SK-N-SH (cell line): ENCODE results near the gene ARHGEF7. TPM values are rescaled to one million over a fixed set of nuclear protein-coding genes. Genes with fewer than 3 reads are reported as not detected.

Source experiments
- CTCF ChIA-PET: fragments of 300-600, 350-600 bp; formaldehyde crosslinking; extraction: SDS; loops from one replicate; lab custom pipeline; 2021; lab: Yijun Ruan, JAX
- POLR2A ChIA-PET: fragments of 350-600 bp; sonication (Branson Sonifier 250); formaldehyde crosslinking; extraction: SDS; loops from one replicate; lab custom pipeline; 2020; ENCODE audit warnings: antibody characterized with exemption, inconsistent platforms; lab: Yijun Ruan, JAX
- DNase-seq: peaks from one replicate; pipeline ENCODE4 v3.0.0; 2012
- H2AFZ ChIP-seq: fragments of 200-600 bp; sonication (generic); 2 replicates; pipeline ENCODE4 v1.8.1; 2016; ENCODE audit warnings: antibody characterized with exemption, mild to moderate bottlenecking, low read depth
- H3F3A ChIP-seq: fragments of 200-600 bp; sonication (generic); replicated peaks from 2 replicates; pipeline ENCODE3; 2016; ENCODE audit warnings: antibody characterized with exemption, mild to moderate bottlenecking; ENCODE audit not compliant: insufficient read depth
- H3K27ac ChIP-seq, 2 experiments: fragments of 200-500 bp in 1 of 2; fragments of 200-600 bp in 1 of 2; sonication (Bioruptor generic) in 1 of 2; sonication (generic), shearing (Covaris generic) in 1 of 2; 2 replicates each; pipeline versions ENCODE4 v1.5.1 to v1.6.1; 2014 to 2016; ENCODE audit warnings: low read depth in 2 of 2, inconsistent platforms in 1 of 2, low read length in 1 of 2, mild to moderate bottlenecking in 1 of 2, mixed read lengths in 1 of 2
- H3K27me3 ChIP-seq: fragments of 200-600 bp; sonication (generic), shearing (Covaris generic); 2 replicates; pipeline ENCODE4 v1.6.1; 2016; ENCODE audit warnings: mixed run types; ENCODE audit not compliant: insufficient read depth
- H3K36me3 ChIP-seq, 2 experiments: fragments of 200-500 bp in 1 of 2; fragments of 200-600 bp in 1 of 2; sonication (Bioruptor generic) in 1 of 2; sonication (generic) in 1 of 2; replicated peaks in 1 of 2; 2 replicates each; pipeline versions ENCODE3 to v1.5.1; 2014 to 2016; ENCODE audit warnings: low read length in 1 of 2, mild to moderate bottlenecking in 1 of 2; ENCODE audit not compliant: insufficient read depth in 2 of 2, control insufficient read depth in 1 of 2
- H3K4me1 ChIP-seq, 2 experiments: fragments of 200-500 bp in 1 of 2; fragments of 200-600 bp in 1 of 2; sonication (Bioruptor generic) in 1 of 2; sonication (generic), shearing (Covaris generic) in 1 of 2; 2 replicates each; pipeline versions ENCODE4 v1.5.1 to v1.6.1; 2014 to 2016; ENCODE audit warnings: low read depth in 1 of 2, low read length in 1 of 2, mixed run types in 1 of 2; ENCODE audit not compliant: insufficient read depth in 2 of 2, control insufficient read depth in 1 of 2
- H3K4me2 ChIP-seq: fragments of 200-600 bp; sonication (generic), shearing (Covaris generic); 2 replicates; pipeline ENCODE4 v1.6.1; 2017; ENCODE audit warnings: mixed run types
- H3K4me3 ChIP-seq, 2 experiments: fragments of 200-500 bp in 1 of 2; fragments of 200-600 bp in 1 of 2; sonication (Bioruptor generic) in 1 of 2; sonication (generic), shearing (Covaris generic) in 1 of 2; 2 replicates each; pipeline versions ENCODE4 v1.5.1 to v1.8.1; 2014 to 2016; ENCODE audit warnings: low read depth in 2 of 2, inconsistent platforms in 1 of 2, low read length in 1 of 2, mild to moderate bottlenecking in 1 of 2, mixed read lengths in 1 of 2, moderate library complexity in 1 of 2
- H3K79me2 ChIP-seq: fragments of 200-600 bp; sonication (generic); 2 replicates; pipeline ENCODE4 v1.8.1; 2017; ENCODE audit warnings: mild to moderate bottlenecking; ENCODE audit not compliant: insufficient read depth
- H3K9ac ChIP-seq: fragments of 200-600 bp; sonication (generic); 2 replicates; pipeline ENCODE4 v1.6.1; 2017; ENCODE audit warnings: mixed run types
- H3K9me2 ChIP-seq: fragments of 200-600 bp; sonication (generic); 2 replicates; pipeline ENCODE4 v1.6.1; 2017; ENCODE audit warnings: mixed run types
- H3K9me3 ChIP-seq: fragments of 200-600 bp; sonication (generic); 2 replicates; pipeline ENCODE4 v1.6.1; 2017; ENCODE audit warnings: mixed run types, mild to moderate bottlenecking, moderate library complexity
- H4K20me1 ChIP-seq: fragments of 200-600 bp; sonication (generic); 2 replicates; pipeline ENCODE4 v1.6.1; 2017; ENCODE audit warnings: mild to moderate bottlenecking, mixed run types; ENCODE audit not compliant: insufficient read depth
- CHD2 ChIP-seq: fragments of 150-350 bp; IDR thresholded peaks from 2 replicates; pipeline ENCODE4 v1.6.1; 2018; ENCODE audit warnings: low read length; ENCODE audit not compliant: partially characterized antibody
- FOXM1 ChIP-seq: IDR thresholded peaks from 2 replicates; pipeline ENCODE4 v1.4.0; 2012; ENCODE audit warnings: low read depth, mild to moderate bottlenecking
- GABPA ChIP-seq: IDR thresholded peaks from 2 replicates; pipeline ENCODE4 v1.4.0; 2012; ENCODE audit warnings: low read depth, mild to moderate bottlenecking
- MXI1 ChIP-seq: IDR thresholded peaks from 2 replicates; pipeline ENCODE4 v1.6.1; 2012; ENCODE audit warnings: mild to moderate bottlenecking, low read depth, low read length, improper control_type of control experiment
- RAD21 ChIP-seq: IDR thresholded peaks from 2 replicates; pipeline ENCODE4 v1.6.1; 2012; ENCODE audit warnings: mild to moderate bottlenecking, low read length
- RCOR1 ChIP-seq: fragments of 150-350 bp; IDR thresholded peaks from 2 replicates; pipeline ENCODE4 v1.6.1; 2017; ENCODE audit warnings: antibody characterized with exemption, low read length
- TCF12 ChIP-seq: IDR thresholded peaks from 2 replicates; pipeline ENCODE4 v1.4.0; 2012
- WGBS: methylation state at CpG from one replicate; pipeline ENCODE4 v1.1.6; 2017; ENCODE audit warnings: low lambda C conversion rate; 5-methylcytosine and 5-hydroxymethylcytosine counted together
- polyA plus RNA-seq, 3 experiments: library from polyadenylated mRNA; depleted of rRNA; stranded (reverse); fragments of >200 nt; gene quantifications; 2 replicates each; pipeline ENCODE4 v1.2.3, GENCODE V29; 2012
- TF ChIP-seq, protein P1 (sequence below): fragments of 200-600 bp; sonication (generic); IDR thresholded peaks from 2 replicates; pipeline ENCODE4 v1.6.1; 2017; ENCODE audit warnings: antibody characterized with exemption, mild to moderate bottlenecking, moderate library complexity
- TF ChIP-seq, protein P2 (sequence below): IDR thresholded peaks from 2 replicates; pipeline ENCODE4; 2012

The ARHGEF7 gene
- polyA plus RNA-seq, 1 of the 3 experiments (the other 2 are of a cell fraction), result 21.6 TPM

GRCh38 chr13:111251646-111252445 lies 136.7 kb downstream of the ARHGEF7 start:
- CTCF ChIA-PET, result no interaction called here
- peak overlapping the region; percentile 28 to 83; a peak in 3 of 4 replicates for H3K27ac ChIP-seq

DNA sequence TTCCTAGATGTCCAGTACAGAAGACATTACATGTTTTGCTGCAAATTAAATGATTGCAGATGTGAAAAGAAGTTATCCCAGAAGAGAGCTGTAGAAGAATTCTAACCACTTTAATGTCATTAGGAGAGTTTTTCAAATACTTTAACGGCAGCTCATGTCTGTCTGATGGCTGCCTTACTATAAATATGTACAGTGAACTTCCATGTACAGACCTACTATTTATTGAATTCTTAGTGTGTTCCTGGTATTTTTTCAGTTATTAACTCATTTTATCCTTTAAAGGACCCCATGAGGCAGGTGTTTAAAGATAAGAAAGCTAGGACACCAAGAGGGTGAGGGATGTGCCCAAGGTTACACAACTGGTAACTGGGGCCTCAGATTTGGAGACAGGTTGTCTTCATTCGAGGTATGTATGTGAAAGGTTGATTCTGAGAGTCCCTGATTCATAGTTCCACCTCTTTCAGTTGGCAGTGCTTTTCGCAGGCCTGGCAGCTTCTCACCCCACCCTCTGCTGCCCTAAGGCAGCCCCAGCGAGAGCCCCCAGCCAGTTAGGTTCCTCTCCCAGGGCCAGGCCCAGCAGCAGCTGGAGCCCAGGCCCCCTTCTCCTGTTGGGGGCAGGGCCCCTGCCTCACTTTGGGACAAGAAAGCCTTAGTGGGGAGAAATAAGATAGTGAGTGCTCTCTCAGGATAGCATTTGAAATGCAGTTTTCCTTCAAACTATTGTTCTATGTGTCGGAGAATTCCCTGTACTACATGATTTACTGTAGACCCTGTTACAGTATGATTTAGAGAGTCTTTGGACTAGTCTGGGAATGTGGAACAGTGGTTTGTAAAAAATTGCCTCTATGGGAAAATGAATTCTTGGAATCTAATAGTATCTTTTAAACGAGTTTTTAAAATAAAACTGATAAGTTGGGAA lies 137.6 kb downstream of the ARHGEF7 start:
- no peak overlapping the region for H3K4me2 ChIP-seq
- POLR2A ChIA-PET, result no interaction called here
- CTCF ChIA-PET, result no interaction called here

More at GRCh38 chr13:111251646-111252445, 136.7 kb downstream of the ARHGEF7 start:
- no peak overlapping the region for H3K4me2 ChIP-seq
- H3K4me1 ChIP-seq, result peaks cover 5 to 29% of the 10 kb centered on the region in 2 experiments; a peak in 3 of 4 replicates
- POLR2A ChIA-PET, result no interaction called here
- H3K9ac ChIP-seq, result no peak overlapping the region
- H3K9me2 ChIP-seq, result no peaks in the 10 kb centered on the region
- no peak overlapping the region for H3K4me3 ChIP-seq
- 93% methylated on average over 4 of the region's 4 CpGs for WGBS
- H3F3A ChIP-seq, result peaks cover 13% of the 10 kb centered on the region
- H2AFZ ChIP-seq, result no peak overlapping the region
- DNase-seq, result peak; percentile 37
- H3K36me3 ChIP-seq, result peaks cover 8 to 17% of the 10 kb centered on the region in 2 experiments
- TF ChIP-seq MXI1 (no peak), RCOR1 (no peak), FOXM1 (no peak), CHD2 (no peak), GABPA (no peak), RAD21 (no peak), TCF12 (no peak)
- TF ChIP-seq, protein P1, sequence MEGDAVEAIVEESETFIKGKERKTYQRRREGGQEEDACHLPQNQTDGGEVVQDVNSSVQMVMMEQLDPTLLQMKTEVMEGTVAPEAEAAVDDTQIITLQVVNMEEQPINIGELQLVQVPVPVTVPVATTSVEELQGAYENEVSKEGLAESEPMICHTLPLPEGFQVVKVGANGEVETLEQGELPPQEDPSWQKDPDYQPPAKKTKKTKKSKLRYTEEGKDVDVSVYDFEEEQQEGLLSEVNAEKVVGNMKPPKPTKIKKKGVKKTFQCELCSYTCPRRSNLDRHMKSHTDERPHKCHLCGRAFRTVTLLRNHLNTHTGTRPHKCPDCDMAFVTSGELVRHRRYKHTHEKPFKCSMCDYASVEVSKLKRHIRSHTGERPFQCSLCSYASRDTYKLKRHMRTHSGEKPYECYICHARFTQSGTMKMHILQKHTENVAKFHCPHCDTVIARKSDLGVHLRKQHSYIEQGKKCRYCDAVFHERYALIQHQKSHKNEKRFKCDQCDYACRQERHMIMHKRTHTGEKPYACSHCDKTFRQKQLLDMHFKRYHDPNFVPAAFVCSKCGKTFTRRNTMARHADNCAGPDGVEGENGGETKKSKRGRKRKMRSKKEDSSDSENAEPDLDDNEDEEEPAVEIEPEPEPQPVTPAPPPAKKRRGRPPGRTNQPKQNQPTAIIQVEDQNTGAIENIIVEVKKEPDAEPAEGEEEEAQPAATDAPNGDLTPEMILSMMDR, result no peak
- H3K9me3 ChIP-seq, result no peaks in the 10 kb centered on the region
- 0 out of 2 replicates have a peak, but pooled peaks cover 8% of the 10 kb centered on the region for H3K79me2 ChIP-seq
- H4K20me1 ChIP-seq, result no peaks in the 10 kb centered on the region; the same call in 1 of the 2 replicates
- no peaks in the 10 kb centered on the region for H3K27me3 ChIP-seq

More for the DNA sequence above, 137.6 kb downstream of the ARHGEF7 start:
- H3K9me3 ChIP-seq, result no peaks in the 10 kb centered on the region
- no peak overlapping the region for H2AFZ ChIP-seq
- peaks cover 5 to 29% of the 10 kb centered on the region in 2 experiments; a peak in 3 of 4 replicates for H3K4me1 ChIP-seq
- no peaks in the 10 kb centered on the region for H3K9me2 ChIP-seq
- TF ChIP-seq TCF12 (peak; percentile 55), FOXM1 (no peak)
- TF ChIP-seq, protein P2, sequence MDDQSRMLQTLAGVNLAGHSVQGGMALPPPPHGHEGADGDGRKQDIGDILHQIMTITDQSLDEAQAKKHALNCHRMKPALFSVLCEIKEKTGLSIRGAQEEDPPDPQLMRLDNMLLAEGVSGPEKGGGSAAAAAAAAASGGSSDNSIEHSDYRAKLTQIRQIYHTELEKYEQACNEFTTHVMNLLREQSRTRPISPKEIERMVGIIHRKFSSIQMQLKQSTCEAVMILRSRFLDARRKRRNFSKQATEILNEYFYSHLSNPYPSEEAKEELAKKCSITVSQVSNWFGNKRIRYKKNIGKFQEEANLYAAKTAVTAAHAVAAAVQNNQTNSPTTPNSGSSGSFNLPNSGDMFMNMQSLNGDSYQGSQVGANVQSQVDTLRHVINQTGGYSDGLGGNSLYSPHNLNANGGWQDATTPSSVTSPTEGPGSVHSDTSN, result no peak
- TF ChIP-seq, all 33 proteins: peak for 1
- no peaks in the 10 kb centered on the region for H3K27me3 ChIP-seq
- no peak overlapping the region for H3K4me3 ChIP-seq
- 0 out of 2 replicates have a peak, but pooled peaks cover 8% of the 10 kb centered on the region for H3K79me2 ChIP-seq
- WGBS, result 48% methylated on average over 6 of the region's 6 CpGs
- peaks cover 10 to 23% of the 10 kb centered on the region in 2 experiments for H3K36me3 ChIP-seq
- no peak overlapping the region for H3K9ac ChIP-seq
- peak overlapping the region; percentile 74 to 83 for H3K27ac ChIP-seq
- peaks cover 13% of the 10 kb centered on the region for H3F3A ChIP-seq
- no peaks in the 10 kb centered on the region; the same call in 1 of the 2 replicates for H4K20me1 ChIP-seq
- no peak for DNase-seq
